Activated naive CD8-positive, alpha-beta T cell (primary cell): ENCODE results near the gene NCAPD3.

Experiments
- H3K27ac Mint-ChIP-seq: one replicate; pipeline ENCODE4 v1.8.0; 2021; ENCODE audit warnings: mixed read lengths
- H3K27me3 Mint-ChIP-seq: one replicate; pipeline ENCODE4 v1.8.0; 2021; ENCODE audit warnings: mixed read lengths
- H3K36me3 Mint-ChIP-seq: one replicate; pipeline ENCODE4 v1.8.0; 2021; ENCODE audit warnings: mixed read lengths
- H3K4me1 Mint-ChIP-seq: one replicate; pipeline ENCODE4 v1.8.0; 2021; ENCODE audit warnings: low read depth, mixed read lengths
- H3K4me3 Mint-ChIP-seq: one replicate; pipeline ENCODE4 v1.8.0; 2021; ENCODE audit warnings: mild to moderate bottlenecking, mixed read lengths
- H3K9me3 Mint-ChIP-seq: one replicate; pipeline ENCODE4 v1.8.0; 2021; ENCODE audit warnings: low read depth, mixed read lengths

NCAPD3 gene

GRCh38 chr11:134149371-134149770 is 74.4 kb downstream of the NCAPD3 start:
- Mint-ChIP-seq H3K27me3 (no peaks in the 10 kb centered on the region), H3K27ac (no peak overlapping the region), H3K9me3 (no peaks in the 10 kb centered on the region), H3K4me3 (no peak overlapping the region), H3K36me3 (peaks cover 2% of the 10 kb centered on the region), H3K4me1 (no peaks in the 10 kb centered on the region)

DNA sequence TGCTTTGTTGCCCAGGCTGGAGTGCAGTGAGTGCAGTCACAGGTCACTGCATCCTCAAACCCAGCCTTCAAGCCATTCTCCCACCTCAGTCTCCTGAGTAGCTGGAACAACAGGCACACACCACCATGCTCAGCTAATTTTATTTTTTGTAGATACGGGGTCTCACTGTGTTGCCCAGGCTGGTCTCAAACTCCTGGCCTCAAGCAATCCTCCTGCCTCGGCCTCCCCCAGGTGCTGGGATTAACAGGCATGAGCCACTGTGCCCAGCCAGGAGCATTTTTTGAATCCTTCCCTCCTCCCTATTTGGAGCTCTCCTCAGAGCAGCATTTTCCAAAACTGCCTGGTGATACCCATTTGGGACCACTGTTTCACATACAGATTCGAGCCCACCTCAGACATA is 77.2 kb downstream of the NCAPD3 start:
- no peak overlapping the region for H3K4me3 Mint-ChIP-seq
- no peak overlapping the region for H3K27ac Mint-ChIP-seq
- H3K9me3 Mint-ChIP-seq: no peaks in the 10 kb centered on the region
- H3K4me1 Mint-ChIP-seq: no peaks in the 10 kb centered on the region
- no peaks in the 10 kb centered on the region for H3K27me3 Mint-ChIP-seq
- H3K36me3 Mint-ChIP-seq: peaks cover 4% of the 10 kb centered on the region

- H3K27me3 Mint-ChIP-seq: no peaks in the 10 kb centered on the region
- H3K4me3 Mint-ChIP-seq: no peak overlapping the region
Observed at GRCh38 chr11:134145715-134146114, 78.1 kb downstream of the NCAPD3 start.

GRCh38 chr11:134144744-134145143 is 79.0 kb downstream of the NCAPD3 start:
- Mint-ChIP-seq H3K27me3 (no peaks in the 10 kb centered on the region), H3K9me3 (no peaks in the 10 kb centered on the region), H3K27ac (peak overlapping the region; percentile 18), H3K4me1 (no peaks in the 10 kb centered on the region), H3K4me3 (no peak overlapping the region), H3K36me3 (peaks cover 4% of the 10 kb centered on the region)

More at GRCh38 chr11:134145715-134146114, 78.1 kb downstream of the NCAPD3 start:
- peak overlapping the region; percentile 23 for H3K27ac Mint-ChIP-seq
- H3K9me3 Mint-ChIP-seq: no peaks in the 10 kb centered on the region
- H3K4me1 Mint-ChIP-seq: no peaks in the 10 kb centered on the region
- H3K36me3 Mint-ChIP-seq: peaks cover 4% of the 10 kb centered on the region

GRCh38 chr11:134143801-134144200 is 80.0 kb downstream of the NCAPD3 start:
- Mint-ChIP-seq H3K4me3 (no peak overlapping the region), H3K4me1 (no peaks in the 10 kb centered on the region), H3K36me3 (peaks cover 4% of the 10 kb centered on the region), H3K27me3 (no peaks in the 10 kb centered on the region), H3K27ac (no peak overlapping the region), H3K9me3 (no peaks in the 10 kb centered on the region)

- H3K27me3 Mint-ChIP-seq: no peaks in the 10 kb centered on the region
- no peak overlapping the region for H3K27ac Mint-ChIP-seq
- no peaks in the 10 kb centered on the region for H3K9me3 Mint-ChIP-seq
- peaks cover 4% of the 10 kb centered on the region for H3K36me3 Mint-ChIP-seq
- no peak overlapping the region for H3K4me3 Mint-ChIP-seq
- no peaks in the 10 kb centered on the region for H3K4me1 Mint-ChIP-seq
Observed at GRCh38 chr11:134142536-134142935, 81.2 kb downstream of the NCAPD3 start.

GRCh38 chr11:134140961-134141490 is 82.7 kb downstream of the NCAPD3 start:
- Mint-ChIP-seq H3K4me1 (no peaks in the 10 kb centered on the region), H3K36me3 (peaks cover 4% of the 10 kb centered on the region), H3K27me3 (no peaks in the 10 kb centered on the region), H3K27ac (no peak overlapping the region), H3K9me3 (no peaks in the 10 kb centered on the region), H3K4me3 (no peak overlapping the region)

DNA sequence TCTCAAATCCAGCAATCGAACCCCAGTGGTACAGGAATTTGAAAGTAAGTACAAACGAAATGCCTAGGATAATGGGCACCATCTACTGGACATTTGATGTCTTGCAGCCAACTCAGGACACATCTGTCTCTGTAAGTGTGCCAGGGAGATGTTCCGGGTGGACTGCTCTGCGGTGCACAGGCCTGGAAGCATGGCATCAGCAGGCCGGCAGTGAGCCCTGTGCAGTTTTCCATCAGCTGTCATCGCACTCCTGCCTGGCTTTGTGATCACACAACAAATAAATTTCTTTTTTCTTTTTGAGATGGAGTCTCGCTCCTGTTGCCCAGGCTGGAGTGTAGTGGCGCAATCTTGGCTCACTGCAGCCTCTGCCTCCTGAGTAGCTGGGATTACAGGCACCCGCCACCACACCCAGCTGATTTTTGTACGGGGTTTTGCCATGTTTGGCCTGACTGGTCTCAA is 83.9 kb downstream of the NCAPD3 start:
- H3K4me3 Mint-ChIP-seq: no peak overlapping the region
- H3K27me3 Mint-ChIP-seq: no peaks in the 10 kb centered on the region
- no peaks in the 10 kb centered on the region for H3K9me3 Mint-ChIP-seq
- peaks cover 4% of the 10 kb centered on the region for H3K36me3 Mint-ChIP-seq
- no peaks in the 10 kb centered on the region for H3K4me1 Mint-ChIP-seq
- no peak overlapping the region for H3K27ac Mint-ChIP-seq

GRCh38 chr11:134139303-134139872 is 84.4 kb downstream of the NCAPD3 start:
- H3K4me3 Mint-ChIP-seq: no peak overlapping the region
- H3K27ac Mint-ChIP-seq: peak overlapping the region; percentile 4
- no peaks in the 10 kb centered on the region for H3K9me3 Mint-ChIP-seq
- H3K36me3 Mint-ChIP-seq: peaks cover 4% of the 10 kb centered on the region
- H3K27me3 Mint-ChIP-seq: no peaks in the 10 kb centered on the region
- H3K4me1 Mint-ChIP-seq: no peaks in the 10 kb centered on the region

GRCh38 chr11:134138376-134138775 is 85.4 kb downstream of the NCAPD3 start:
- Mint-ChIP-seq H3K36me3 (peaks cover 3% of the 10 kb centered on the region), H3K4me3 (no peak overlapping the region), H3K9me3 (no peaks in the 10 kb centered on the region), H3K27me3 (no peaks in the 10 kb centered on the region), H3K27ac (no peak overlapping the region), H3K4me1 (no peaks in the 10 kb centered on the region)

GRCh38 chr11:134134167-134134566 is 89.6 kb downstream of the NCAPD3 start:
- Mint-ChIP-seq H3K27me3 (no peaks in the 10 kb centered on the region), H3K27ac (no peak overlapping the region), H3K36me3 (peaks cover 16% of the 10 kb centered on the region), H3K4me1 (no peaks in the 10 kb centered on the region), H3K4me3 (no peak overlapping the region), H3K9me3 (peaks cover 18% of the 10 kb centered on the region)

DNA sequence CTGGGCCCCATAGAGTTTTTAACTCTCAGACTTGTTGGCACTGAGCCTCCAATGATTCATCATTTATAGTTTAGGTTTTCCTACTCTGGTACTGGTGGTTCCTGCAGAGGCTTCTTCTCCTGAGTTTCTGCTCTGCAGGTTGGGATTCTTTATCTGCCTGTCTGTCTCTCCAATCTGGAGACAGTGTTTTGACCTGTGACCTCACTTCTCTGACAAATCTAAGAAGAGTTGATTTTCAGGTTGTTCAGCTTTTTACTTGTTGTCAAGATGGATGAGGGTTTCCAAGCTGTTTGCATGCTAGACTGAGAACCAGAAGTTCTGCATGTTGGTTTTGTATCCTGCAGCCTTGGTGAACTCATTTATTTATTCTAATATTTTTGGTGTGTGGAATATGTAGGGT is 91.0 kb downstream of the NCAPD3 start:
- no peak overlapping the region for H3K4me3 Mint-ChIP-seq
- H3K9me3 Mint-ChIP-seq: peaks cover 18% of the 10 kb centered on the region
- no peak overlapping the region for H3K27ac Mint-ChIP-seq
- H3K4me1 Mint-ChIP-seq: no peaks in the 10 kb centered on the region
- H3K27me3 Mint-ChIP-seq: no peaks in the 10 kb centered on the region
- peaks cover 16% of the 10 kb centered on the region for H3K36me3 Mint-ChIP-seq

DNA sequence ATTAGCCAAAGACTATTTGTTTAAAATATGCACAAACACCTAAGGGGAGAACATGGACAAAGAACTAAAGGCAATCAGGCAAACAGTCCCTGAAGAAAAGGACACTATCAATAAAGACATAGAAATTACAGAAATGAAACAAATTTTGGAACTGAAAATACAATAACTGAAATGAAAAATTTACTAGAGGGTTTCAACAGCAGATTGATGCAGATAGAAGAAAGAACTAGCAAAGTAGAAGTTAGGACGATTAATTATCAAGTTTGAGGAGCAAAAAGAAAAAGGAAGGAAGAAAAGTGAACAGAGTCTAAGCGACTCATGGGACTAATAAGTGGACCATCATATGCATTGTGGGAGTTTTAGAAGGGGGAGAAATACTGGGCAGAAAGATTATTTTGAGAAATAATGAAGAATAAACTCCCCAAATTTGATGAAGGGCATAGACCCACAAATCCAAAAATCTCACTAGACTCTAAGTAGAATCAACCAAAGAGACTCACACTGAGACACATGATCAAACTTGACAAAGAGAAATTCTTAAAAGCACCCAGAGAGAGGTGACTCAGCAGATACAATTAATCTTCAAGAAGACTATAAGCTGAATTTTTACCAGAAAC is 92.0 kb downstream of the NCAPD3 start:
- no peaks in the 10 kb centered on the region for H3K4me1 Mint-ChIP-seq
- H3K9me3 Mint-ChIP-seq: peaks cover 18% of the 10 kb centered on the region
- no peak overlapping the region for H3K27ac Mint-ChIP-seq
- peaks cover 16% of the 10 kb centered on the region for H3K36me3 Mint-ChIP-seq
- H3K4me3 Mint-ChIP-seq: no peak overlapping the region
- no peaks in the 10 kb centered on the region for H3K27me3 Mint-ChIP-seq

- H3K36me3 Mint-ChIP-seq: peaks cover 11% of the 10 kb centered on the region
- no peak overlapping the region for H3K27ac Mint-ChIP-seq
- H3K4me1 Mint-ChIP-seq: peaks cover 16% of the 10 kb centered on the region
- H3K4me3 Mint-ChIP-seq: no peak overlapping the region
- peaks cover 21% of the 10 kb centered on the region for H3K27me3 Mint-ChIP-seq
- H3K9me3 Mint-ChIP-seq: peaks cover 5% of the 10 kb centered on the region
Observed at GRCh38 chr11:134126217-134126822, 97.4 kb downstream of the NCAPD3 start.

- peaks cover 16% of the 10 kb centered on the region for H3K4me1 Mint-ChIP-seq
- H3K9me3 Mint-ChIP-seq: no peaks in the 10 kb centered on the region
- H3K27ac Mint-ChIP-seq: no peak overlapping the region
- peaks cover 21% of the 10 kb centered on the region for H3K27me3 Mint-ChIP-seq
- peak overlapping the region; percentile 38 for H3K4me3 Mint-ChIP-seq
- peaks cover 11% of the 10 kb centered on the region for H3K36me3 Mint-ChIP-seq
Observed at GRCh38 chr11:134125507-134125906, 98.3 kb downstream of the NCAPD3 start.
